ENCODE data around the gene TMEM30A. TPM values are rescaled to one million over a fixed set of nuclear protein-coding genes. Genes with fewer than 3 reads are reported as not detected.

TMEM30A gene
- total RNA-seq, 1 donor from 2014 or later: 74.4 TPM

GRCh38 chr6:75203721-75204120 is 80.9 kb downstream of the TMEM30A start:
- H3K27me3 Mint-ChIP-seq: peaks cover 83% of the 10 kb centered on the region
- no peak for DNase-seq (ENCODE audit: low spot score, unreplicated experiment)
- H3K27ac Mint-ChIP-seq: no peak overlapping the region
- H3K4me3 Mint-ChIP-seq (ENCODE audit: low read depth): no peak overlapping the region
- TF ChIP-seq CTCF (IDR thresholded peaks at IDR 0.05; ENCODE audit: unreplicated experiment): no peak
- H3K4me1 Mint-ChIP-seq (ENCODE audit: low read depth): peaks cover 30% of the 10 kb centered on the region
- no peaks in the 10 kb centered on the region for H3K9me3 Mint-ChIP-seq (ENCODE audit: low read depth)
- H3K36me3 Mint-ChIP-seq (ENCODE audit: insufficient read depth): no peaks in the 10 kb centered on the region

Other genes starting within 250 kb of the TMEM30A start
- 2.0 and 3.8 TPM in 2 replicates for gene COL12A1, start 78.7 kb downstream of the TMEM30A start, total RNA-seq
- gene COX7A2, start 41.0 kb downstream of the TMEM30A start, total RNA-seq: 311 and 314 TPM in 2 replicates
- gene FILIP1, start 209.0 kb upstream of the TMEM30A start, total RNA-seq: 0.31 and 0.73 TPM in 2 replicates

All from progenitor cell of endocrine pancreas (in vitro differentiated cells).